GM21717 (cell line): ENCODE measurements around the gene H2AZ2.
"Not testable (repeated sequence)": the region's sequence is repeated elsewhere in the genome, so short reads cannot be mapped to it uniquely, and the experiment has no call there.

Experiments used
- ATAC-seq: cut with Tn5 transposase; IDR thresholded peaks from one replicate; pipeline ENCODE4 v1.9.1; 2021; ENCODE audit warnings: mild to moderate bottlenecking, moderate library complexity; ENCODE audit not compliant: unreplicated experiment

Gene H2AZ2

DNA sequence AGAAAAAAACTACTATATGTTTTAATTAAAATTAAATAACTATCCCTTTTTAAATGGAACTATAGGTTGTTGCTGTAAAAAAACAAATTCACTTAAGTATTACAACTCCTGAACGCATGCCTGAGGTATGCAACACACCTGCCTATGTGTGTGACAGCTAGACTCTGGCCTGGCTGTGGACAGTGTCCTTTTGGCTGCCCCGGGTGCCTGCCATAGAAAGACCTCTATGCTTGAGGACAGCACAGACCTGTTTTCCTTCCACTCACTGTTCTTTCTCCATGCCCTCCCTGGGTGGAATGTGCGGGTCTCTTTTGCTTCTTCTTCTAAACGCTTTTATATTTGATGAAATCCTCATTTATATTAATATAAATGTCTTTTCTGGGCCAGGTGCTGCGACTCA is 57.9 kb downstream of the H2AZ2 start:
- ATAC-seq, result no peak

- ATAC-seq, result no peak
These were observed 60.1 kb downstream of the H2AZ2 start for GRCh38 chr7:44787762-44788161.

DNA sequence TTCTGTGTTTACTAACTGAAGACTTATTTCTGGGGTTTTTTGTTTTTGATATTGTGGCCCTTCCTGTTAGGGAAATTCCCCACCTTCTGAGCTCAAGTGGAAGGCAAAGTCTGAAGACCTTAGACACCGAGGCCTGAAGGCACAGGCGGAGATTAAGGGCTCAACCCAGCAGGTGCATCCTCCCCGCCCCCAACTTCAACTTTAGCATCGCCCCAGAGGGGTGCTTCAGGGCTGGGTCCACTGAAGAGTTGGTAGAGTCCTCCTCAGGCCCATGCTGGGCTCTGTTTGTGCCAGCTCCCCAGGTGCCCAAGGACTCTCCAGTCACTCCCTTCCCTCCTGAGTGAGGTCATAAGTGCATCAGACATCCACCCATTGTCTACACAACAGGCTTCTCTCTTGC is 60.8 kb downstream of the H2AZ2 start:
- ATAC-seq, result no peak

GRCh38 chr7:44785218-44785617 is 62.7 kb downstream of the H2AZ2 start:
- not testable (repeated sequence) for ATAC-seq

DNA sequence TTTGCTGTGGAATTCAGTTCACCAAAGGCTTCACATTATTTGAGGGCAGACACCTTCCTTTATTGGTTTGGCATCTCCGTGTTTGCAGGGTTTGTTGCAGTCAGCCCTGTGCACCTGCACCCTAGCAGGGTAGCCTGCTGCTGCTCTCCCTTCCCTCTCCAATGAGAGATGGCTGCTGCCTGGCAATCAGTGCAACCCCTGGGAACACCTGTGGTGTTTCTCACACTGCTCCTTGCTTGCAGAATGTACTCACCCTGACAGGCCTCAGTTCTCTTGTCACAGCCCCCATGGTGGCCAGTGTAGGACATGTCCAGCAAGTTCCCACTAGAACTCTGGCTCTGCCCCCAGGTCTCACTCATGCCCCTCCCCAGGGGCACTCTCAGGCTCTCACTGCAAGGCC is 63.5 kb downstream of the H2AZ2 start:
- ATAC-seq, result no peak

- ATAC-seq, result no peak
These were observed 64.5 kb downstream of the H2AZ2 start for GRCh38 chr7:44783407-44783806.

DNA sequence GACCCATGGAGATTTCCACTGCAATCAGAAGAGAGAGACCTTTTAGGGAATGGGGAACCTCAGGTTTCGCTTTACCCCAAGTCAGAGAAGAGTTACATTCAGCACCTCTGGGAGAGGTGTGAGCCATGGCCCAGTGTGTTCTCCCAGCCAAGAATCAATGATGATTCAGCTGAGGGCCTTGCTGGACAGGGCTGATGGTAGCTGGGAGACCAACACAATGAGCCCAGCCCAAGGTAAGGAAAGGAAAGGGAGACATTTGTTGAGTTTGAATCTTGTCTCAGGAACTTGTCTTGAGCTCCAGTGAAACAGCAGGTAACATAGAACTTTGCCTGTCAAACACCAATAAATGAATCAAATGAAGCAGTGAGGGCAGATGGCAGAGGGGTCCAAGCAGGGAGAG is 65.4 kb downstream of the H2AZ2 start:
- no peak for ATAC-seq
